Measurements from ENCODE around the gene ACOX3.

DNA sequence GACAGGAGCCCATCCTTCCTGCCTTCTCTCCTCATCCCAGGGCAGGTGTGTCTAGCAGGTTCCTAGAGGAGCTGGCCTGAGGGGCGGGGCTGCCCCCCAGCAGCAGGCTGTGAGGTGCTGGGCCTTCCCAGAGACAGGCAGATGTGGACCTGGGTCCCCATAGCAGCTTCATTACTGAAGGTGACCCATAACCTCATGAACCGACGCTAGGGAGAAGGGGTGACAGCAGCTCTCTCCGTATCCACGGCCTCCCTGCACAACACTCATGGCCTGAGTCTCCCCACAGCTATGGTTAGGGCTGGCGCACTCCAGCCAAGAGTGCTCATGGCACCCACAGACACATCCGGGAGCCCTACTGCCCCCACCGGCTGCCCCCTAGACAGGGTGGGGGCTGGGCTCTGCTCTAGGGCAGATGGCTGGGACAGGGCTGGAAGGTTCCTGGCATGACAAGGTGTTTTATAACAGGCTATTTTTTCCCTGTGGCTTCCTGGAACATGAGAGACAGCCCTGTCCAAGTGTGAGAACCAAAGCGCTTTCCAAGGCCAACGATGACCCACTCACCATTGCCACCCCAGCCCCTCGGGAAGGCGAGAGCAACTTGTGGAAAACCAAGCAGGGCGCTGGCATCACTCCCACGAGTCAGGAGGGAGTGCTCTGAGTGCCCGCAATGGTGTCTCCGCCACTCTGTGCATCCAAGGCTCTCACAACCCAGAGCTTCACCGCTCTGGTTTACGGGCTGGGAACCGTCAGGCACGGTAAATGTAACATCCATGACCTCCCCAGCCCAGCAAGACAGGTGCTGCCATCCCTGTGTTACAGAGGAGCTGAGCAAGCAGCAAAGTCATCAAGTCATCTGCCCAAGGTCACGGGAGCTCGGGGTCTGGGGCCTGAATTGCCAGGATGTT lies 59.8 kb downstream of the ACOX3 start:
- TF ChIP-seq SMARCC2 (IDR thresholded peaks at IDR 0.05; ENCODE audit: low read depth) = no peak
- no peak for TF ChIP-seq USF1 (CRISPR knock-in tag; IDR thresholded peaks at IDR 0.05)
- TF ChIP-seq ETS1 (conservative IDR thresholded peaks at IDR 0.05; ENCODE audit: control insufficient read depth, low read depth, low read length) = no peak
- TF ChIP-seq, protein P1, sequence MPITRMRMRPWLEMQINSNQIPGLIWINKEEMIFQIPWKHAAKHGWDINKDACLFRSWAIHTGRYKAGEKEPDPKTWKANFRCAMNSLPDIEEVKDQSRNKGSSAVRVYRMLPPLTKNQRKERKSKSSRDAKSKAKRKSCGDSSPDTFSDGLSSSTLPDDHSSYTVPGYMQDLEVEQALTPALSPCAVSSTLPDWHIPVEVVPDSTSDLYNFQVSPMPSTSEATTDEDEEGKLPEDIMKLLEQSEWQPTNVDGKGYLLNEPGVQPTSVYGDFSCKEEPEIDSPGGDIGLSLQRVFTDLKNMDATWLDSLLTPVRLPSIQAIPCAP (CRISPR knock-in tag; IDR thresholded peaks at IDR 0.05; ENCODE audit: borderline replicate concordance) = no peak
- TF ChIP-seq HDAC6 (IDR thresholded peaks at IDR 0.05; ENCODE audit: low read depth, low read length) = no peak
- no peak for TF ChIP-seq ZNF239 (CRISPR knock-in tag; IDR thresholded peaks at IDR 0.05)

Measured in K562 (cell line).